DOHH2 (cell line): ENCODE results near the gene ADGRL3.

Experiments used
- H3F3A ChIP-seq: fragments of 200-600 bp; sonication (generic), shearing (Covaris generic); 2 replicates; pipeline ENCODE4 v1.6.0; 2016; ENCODE audit warnings: antibody characterized with exemption, mild to moderate bottlenecking; ENCODE audit not compliant: control insufficient read depth, insufficient read depth
- H3K27ac ChIP-seq: fragments of 200-600 bp; sonication (generic); 2 replicates; pipeline ENCODE4 v1.5.1; 2014; ENCODE audit warnings: low read depth, mild to moderate bottlenecking, low read length, moderate library complexity
- H3K27me3 ChIP-seq: fragments of 200-600 bp; sonication (generic); 2 replicates; pipeline ENCODE4 v1.6.1; 2014; ENCODE audit warnings: mild to moderate bottlenecking, low read length, mixed read lengths; ENCODE audit not compliant: control insufficient read depth
- H3K36me3 ChIP-seq: fragments of 200-600 bp; sonication (generic); 2 replicates; pipeline ENCODE4 v1.6.1; 2014; ENCODE audit warnings: mild to moderate bottlenecking, low read length, moderate library complexity, mixed read lengths; ENCODE audit not compliant: control insufficient read depth
- H3K4me1 ChIP-seq: fragments of 200-600 bp; sonication (generic); 2 replicates; pipeline ENCODE4 v1.6.1; 2014; ENCODE audit warnings: mild to moderate bottlenecking, low read length, mixed read lengths; ENCODE audit not compliant: control insufficient read depth
- H3K4me2 ChIP-seq: fragments of 200-600 bp; sonication (generic); 2 replicates; pipeline ENCODE4 v1.6.0; 2014; ENCODE audit warnings: mild to moderate bottlenecking, low read length, moderate library complexity
- H3K4me3 ChIP-seq: fragments of 200-600 bp; sonication (generic); 2 replicates; pipeline ENCODE4 v1.5.1; 2014; ENCODE audit warnings: mild to moderate bottlenecking, low read length, mixed read lengths
- H3K79me2 ChIP-seq: fragments of 200-600 bp; sonication (generic); 2 replicates; pipeline ENCODE4 v1.6.1; 2014; ENCODE audit warnings: mild to moderate bottlenecking, low read length, mixed read lengths; ENCODE audit not compliant: control insufficient read depth
- H3K9me2 ChIP-seq: fragments of 200-600 bp; sonication (generic); replicated peaks from 2 replicates; pipeline ENCODE4 v1.6.1; 2014; ENCODE audit warnings: mild to moderate bottlenecking, low read length, mixed read lengths; ENCODE audit not compliant: control insufficient read depth
- H3K9me3 ChIP-seq: fragments of 200-600 bp; sonication (generic); 2 replicates; pipeline ENCODE4 v1.6.1; 2014; ENCODE audit warnings: antibody characterized with exemption, low read length, mixed read lengths; ENCODE audit not compliant: control insufficient read depth, insufficient read depth
- H4K20me1 ChIP-seq: fragments of 200-600 bp; sonication (generic); 2 replicates; pipeline ENCODE4 v1.6.0; 2014; ENCODE audit warnings: low read depth, mild to moderate bottlenecking, antibody characterized with exemption, low read length, moderate library complexity; ENCODE audit not compliant: control insufficient read depth, insufficient read depth
- EZH2phosphoT487 ChIP-seq: fragments of 200-600 bp; sonication (generic); IDR thresholded peaks from 2 replicates; pipeline ENCODE4 v1.6.1; 2017; ENCODE audit warnings: borderline replicate concordance, mild to moderate bottlenecking, antibody characterized with exemption, low read length, moderate library complexity, mixed read lengths
- TF ChIP-seq, protein P1 (sequence below): fragments of 200-600 bp; sonication (generic); IDR thresholded peaks from one replicate; pipeline ENCODE4 v1.5.1; 2014; ENCODE audit warnings: antibody characterized with exemption, mild to moderate bottlenecking, low read depth, low read length; ENCODE audit not compliant: poor library complexity, severe bottlenecking

Gene ADGRL3

GRCh38 chr4:61427818-61428495, 227.8 kb downstream of the ADGRL3 start:
- Histone ChIP-seq H3K4me1 (no peaks in the 10 kb centered on the region), H3K79me2 (no peaks in the 10 kb centered on the region), H3K9me3 (peaks cover 15% of the 10 kb centered on the region; the same call in 1 of the 2 replicates), H3K4me3 (no peak overlapping the region), H3K36me3 (no peaks in the 10 kb centered on the region), H3K27me3 (no peaks in the 10 kb centered on the region), H3K9me2 (no peaks in the 10 kb centered on the region), H3K4me2 (no peak overlapping the region), H3F3A (no peaks in the 10 kb centered on the region), H3K27ac (no peak overlapping the region), H4K20me1 (no peaks in the 10 kb centered on the region)
- TF ChIP-seq, protein P1, sequence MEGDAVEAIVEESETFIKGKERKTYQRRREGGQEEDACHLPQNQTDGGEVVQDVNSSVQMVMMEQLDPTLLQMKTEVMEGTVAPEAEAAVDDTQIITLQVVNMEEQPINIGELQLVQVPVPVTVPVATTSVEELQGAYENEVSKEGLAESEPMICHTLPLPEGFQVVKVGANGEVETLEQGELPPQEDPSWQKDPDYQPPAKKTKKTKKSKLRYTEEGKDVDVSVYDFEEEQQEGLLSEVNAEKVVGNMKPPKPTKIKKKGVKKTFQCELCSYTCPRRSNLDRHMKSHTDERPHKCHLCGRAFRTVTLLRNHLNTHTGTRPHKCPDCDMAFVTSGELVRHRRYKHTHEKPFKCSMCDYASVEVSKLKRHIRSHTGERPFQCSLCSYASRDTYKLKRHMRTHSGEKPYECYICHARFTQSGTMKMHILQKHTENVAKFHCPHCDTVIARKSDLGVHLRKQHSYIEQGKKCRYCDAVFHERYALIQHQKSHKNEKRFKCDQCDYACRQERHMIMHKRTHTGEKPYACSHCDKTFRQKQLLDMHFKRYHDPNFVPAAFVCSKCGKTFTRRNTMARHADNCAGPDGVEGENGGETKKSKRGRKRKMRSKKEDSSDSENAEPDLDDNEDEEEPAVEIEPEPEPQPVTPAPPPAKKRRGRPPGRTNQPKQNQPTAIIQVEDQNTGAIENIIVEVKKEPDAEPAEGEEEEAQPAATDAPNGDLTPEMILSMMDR = no peak
- no peak for TF ChIP-seq EZH2phosphoT487

GRCh38 chr4:61428950-61429349, 228.8 kb downstream of the ADGRL3 start:
- H3K4me1 ChIP-seq = no peaks in the 10 kb centered on the region
- H3K9me3 ChIP-seq = peaks cover 13% of the 10 kb centered on the region; the same call in 1 of the 2 replicates
- H3K27me3 ChIP-seq = no peaks in the 10 kb centered on the region
- no peaks in the 10 kb centered on the region for H3K36me3 ChIP-seq
- H3K4me2 ChIP-seq = no peak overlapping the region
- no peaks in the 10 kb centered on the region for H3F3A ChIP-seq
- no peaks in the 10 kb centered on the region for H3K9me2 ChIP-seq
- no peak overlapping the region for H3K27ac ChIP-seq
- no peak overlapping the region for H3K4me3 ChIP-seq
- no peaks in the 10 kb centered on the region for H4K20me1 ChIP-seq
- H3K79me2 ChIP-seq = no peaks in the 10 kb centered on the region
- no peak for TF ChIP-seq EZH2phosphoT487
- TF ChIP-seq, protein P1 = no peak

DNA sequence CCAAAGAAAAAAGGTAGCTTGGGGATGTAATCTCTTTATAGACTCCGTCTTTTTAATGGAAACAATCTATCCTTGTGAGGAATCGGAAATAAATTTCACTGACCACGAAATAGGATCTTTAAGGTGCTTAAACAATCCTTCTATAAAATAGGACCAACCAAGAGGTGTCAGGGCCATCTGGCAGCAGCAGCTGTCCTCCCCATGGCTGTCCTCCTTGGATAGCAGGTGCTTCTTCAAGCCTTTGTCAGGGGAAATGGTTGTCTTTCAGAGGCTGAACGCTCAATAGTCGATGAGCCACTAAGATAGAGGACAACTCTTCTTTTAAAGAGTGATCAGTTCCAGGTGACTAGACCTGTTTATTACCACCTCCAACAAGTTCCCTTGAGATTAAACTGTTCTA, 231.0 kb downstream of the ADGRL3 start:
- no peak overlapping the region for H3K27ac ChIP-seq
- peaks cover 3% of the 10 kb centered on the region; the same call in 1 of the 2 replicates for H3K9me3 ChIP-seq
- no peaks in the 10 kb centered on the region for H3K4me1 ChIP-seq
- TF ChIP-seq, protein P1 = no peak
- TF ChIP-seq EZH2phosphoT487 = no peak
- no peaks in the 10 kb centered on the region for H3K36me3 ChIP-seq
- H3F3A ChIP-seq = no peaks in the 10 kb centered on the region
- no peak overlapping the region for H3K4me3 ChIP-seq
- no peaks in the 10 kb centered on the region for H3K9me2 ChIP-seq
- H3K4me2 ChIP-seq = no peak overlapping the region
- H3K79me2 ChIP-seq = no peaks in the 10 kb centered on the region
- no peaks in the 10 kb centered on the region for H3K27me3 ChIP-seq
- H4K20me1 ChIP-seq = no peaks in the 10 kb centered on the region
